ENCODE data around the gene ZDHHC5.
"Not testable (repeated sequence)": the region's sequence is repeated elsewhere in the genome, so short reads cannot be mapped to it uniquely, and the experiment has no call there.

The ZDHHC5 gene

GRCh38 chr11:57667117-57667735 lies 688 bp upstream of the ZDHHC5 start:
- peak; percentile 58 for DNase-seq (ENCODE audit: low read depth)

GRCh38 chr11:57668434-57668782 lies 494 bp downstream of the ZDHHC5 start:
- DNase-seq (ENCODE audit: low read depth) = no peak

- no peak for DNase-seq (ENCODE audit: low read depth)
These were observed 6.3 kb downstream of the ZDHHC5 start for GRCh38 chr11:57674251-57674650.

GRCh38 chr11:57675176-57675941 lies 7.4 kb downstream of the ZDHHC5 start:
- no peak for DNase-seq (ENCODE audit: low read depth)

GRCh38 chr11:57679396-57679795 lies 11.5 kb downstream of the ZDHHC5 start:
- no peak for DNase-seq (ENCODE audit: low read depth)

- DNase-seq (ENCODE audit: low read depth) = no peak
These were observed 12.6 kb downstream of the ZDHHC5 start for GRCh38 chr11:57680552-57680874.

- no peak for DNase-seq (ENCODE audit: low read depth)
These were observed 13.3 kb downstream of the ZDHHC5 start for GRCh38 chr11:57681168-57681567.

GRCh38 chr11:57690474-57690873 lies 22.6 kb downstream of the ZDHHC5 start:
- not testable (repeated sequence) for DNase-seq (ENCODE audit: low read depth)

- no peak for DNase-seq (ENCODE audit: low read depth)
These were observed 31.0 kb downstream of the ZDHHC5 start for GRCh38 chr11:57698843-57699365.

- DNase-seq (ENCODE audit: low read depth) = no peak
These were observed 31.9 kb downstream of the ZDHHC5 start for GRCh38 chr11:57699813-57700212.

GRCh38 chr11:57700425-57700824 lies 32.5 kb downstream of the ZDHHC5 start:
- DNase-seq (ENCODE audit: low read depth) = no peak

GRCh38 chr11:57703341-57703740 lies 35.4 kb downstream of the ZDHHC5 start:
- no peak for DNase-seq (ENCODE audit: low read depth)

GRCh38 chr11:57704932-57705331 lies 37.0 kb downstream of the ZDHHC5 start:
- no peak for DNase-seq (ENCODE audit: low read depth)

GRCh38 chr11:57705432-57705831 lies 37.5 kb downstream of the ZDHHC5 start:
- DNase-seq (ENCODE audit: low read depth) = not testable (repeated sequence)

- no peak for DNase-seq (ENCODE audit: low read depth)
These were observed 42.0 kb downstream of the ZDHHC5 start for GRCh38 chr11:57709802-57710367.

GRCh38 chr11:57711414-57712255 lies 43.7 kb downstream of the ZDHHC5 start, which contains the start of gene MED19:
MED19 (minus strand) TSS chr11:57712215; CDS start chr11:57712179, 36 bp downstream.
- peak; percentile 49 for DNase-seq (ENCODE audit: low read depth)

GRCh38 chr11:57712256-57713150 lies 44.6 kb downstream of the ZDHHC5 start, which contains the start of gene TMX2:
TMX2 (plus strand) TSS chr11:57712593; CDS start chr11:57712619, 26 bp downstream.
- DNase-seq (ENCODE audit: low read depth) = peak; percentile 71

- no peak for DNase-seq (ENCODE audit: low read depth)
These were observed 45.9 kb downstream of the ZDHHC5 start for GRCh38 chr11:57713835-57714234.

- DNase-seq (ENCODE audit: low read depth) = not testable (repeated sequence)
These were observed 48.8 kb downstream of the ZDHHC5 start for GRCh38 chr11:57716726-57717125.

- DNase-seq (ENCODE audit: low read depth) = no peak
These were observed 59.3 kb downstream of the ZDHHC5 start for GRCh38 chr11:57727185-57727584.

GRCh38 chr11:57728829-57729228 lies 60.9 kb downstream of the ZDHHC5 start:
- no peak for DNase-seq (ENCODE audit: low read depth)

Measured in stimulated activated CD8-positive, alpha-beta memory T cell treated with anti-CD3 and anti-CD28 coated beads, Interleukin-15, amount 100 ng/mL, for 24 hours (primary cell).